NT2/D1 (cell line): ENCODE results near the gene CASK.

Source experiments
- SUZ12 ChIP-seq: IDR thresholded peaks from 2 replicates; pipeline ENCODE4 v1.6.1; 2011; ENCODE audit not compliant: insufficient read length, insufficient read depth; ENCODE audit errors: extremely low read depth
- YY1 ChIP-seq: IDR thresholded peaks from 2 replicates; pipeline ENCODE4 v1.6.1; 2011; ENCODE audit not compliant: insufficient read length, insufficient read depth
- ZNF274 ChIP-seq: IDR thresholded peaks from 2 replicates; pipeline ENCODE4 v1.6.1; 2011; ENCODE audit warnings: mild to moderate bottlenecking, low read depth, low read length

DNA sequence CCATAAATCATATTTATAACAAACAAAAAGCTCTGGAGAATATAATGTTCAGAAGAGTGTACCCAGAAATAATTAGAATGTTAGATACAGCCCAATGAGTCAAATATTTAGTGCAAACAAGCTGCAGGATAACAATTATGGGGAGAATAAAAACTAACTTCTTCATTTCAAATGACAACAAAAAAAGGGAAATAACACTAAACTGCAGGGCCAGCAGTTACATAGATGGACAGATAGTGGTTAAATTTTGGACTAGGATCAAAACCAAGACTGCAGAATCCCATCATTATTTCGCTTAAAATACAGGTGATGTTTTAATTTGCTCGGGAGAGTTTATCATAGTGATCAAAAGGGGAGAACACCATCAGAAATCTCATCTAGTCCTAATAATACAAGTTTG is 235.2 kb downstream of the CASK start:
- TF ChIP-seq SUZ12 (no peak), YY1 (no peak), ZNF274 (no peak)
